Left cardiac atrium (tissue), 4 donors: ENCODE results near the gene NOC4L. TPM values are rescaled to one million over a fixed set of nuclear protein-coding genes. Genes with fewer than 3 reads are reported as not detected.
A peak's percentile ranks its signal among the peaks of the same experiment; 100 is the strongest.
"Not testable (repeated sequence)": the region's sequence is repeated elsewhere in the genome, so short reads cannot be mapped to it uniquely, and the experiment has no call there.

ENCODE experiments used
- ATAC-seq, 2 donors: fragments of 200-7000 bp; cut with Tn5 transposase; one replicate each; pipeline ENCODE4 v1.9.1; 2020; ENCODE audit warnings: mild to moderate bottlenecking in 2 of 2, moderate library complexity in 2 of 2
- DNase-seq: peaks from one replicate; pipeline ENCODE4 v3.0.0-alpha.2; 2020
- intact Hi-C, 2 donors: fragments of 100-400 bp; cut with DNase I; formaldehyde crosslinking; loops; one replicate each; pipeline versions ENCODE4 v1.14.1 to v1.15.1; 2022 to 2023
- total RNA-seq, 2 donors: library from RNA; stranded (reverse); fragmentation: NEBNext Ultra II Directional; extraction: Animal tissue kit (Norgen Biotek cat#: 25700); gene quantifications; one replicate each; pipeline ENCODE4 v1.2.1, GENCODE V29; 2021
- donor health status: DM: no; HTN: yes; CAD: no.
- donor health status: DM: no; HTN: yes; CAD: no; lungs with severe emphysema.
- donor health status: DM: yes; HTN: yes; CAD: no.
- donor health status: Dilated cardiomyopathy.

NOC4L gene
- total RNA-seq, 2 donors from 2014 or later = 8.4 to 10.9 TPM

DNA sequence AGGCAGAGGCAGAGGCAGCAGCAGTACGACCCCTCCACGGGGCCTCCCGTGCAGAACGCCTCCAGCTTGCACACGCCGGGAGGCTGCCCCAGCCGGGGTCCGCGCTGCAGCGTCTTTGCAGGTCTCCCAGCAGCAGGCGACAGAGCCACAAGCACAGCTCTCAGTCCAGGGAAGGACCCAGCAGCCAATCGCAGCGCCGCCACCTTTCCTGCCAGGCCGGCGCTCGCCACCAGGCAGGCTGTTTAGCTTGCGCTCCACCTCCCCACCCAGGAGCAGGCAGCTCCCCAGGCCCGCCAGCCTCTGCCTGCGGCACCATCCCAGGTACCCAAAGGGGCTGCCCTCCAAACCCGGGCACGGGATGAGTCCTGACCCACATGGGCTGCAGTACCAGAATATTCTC lies 25.4 kb upstream of the NOC4L start:
- DNase-seq (no peak), ATAC-seq (no peak)
- intact Hi-C loops = no loop called here

DNA sequence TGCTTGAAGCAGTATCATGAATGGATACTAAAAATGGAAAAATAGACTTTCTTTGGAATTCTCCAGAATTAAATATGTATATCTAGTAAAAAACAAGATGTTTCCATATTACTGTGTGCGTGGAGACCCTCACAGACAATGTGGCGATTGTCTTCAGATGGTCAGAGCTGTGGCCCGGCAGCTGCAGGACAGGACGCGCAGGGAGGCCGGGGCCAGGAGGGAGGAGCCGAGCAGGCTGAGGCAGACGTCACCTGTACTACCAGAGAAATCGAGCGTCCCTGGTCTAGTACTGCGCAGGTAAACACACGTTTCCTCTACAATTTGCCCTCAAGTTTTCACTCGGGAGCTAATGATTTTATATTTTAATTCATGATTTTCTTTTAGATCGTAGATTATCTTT lies 23.0 kb upstream of the NOC4L start:
- intact Hi-C loops = no loop called here
- DNase-seq (no peak), ATAC-seq (no peak)

DNA sequence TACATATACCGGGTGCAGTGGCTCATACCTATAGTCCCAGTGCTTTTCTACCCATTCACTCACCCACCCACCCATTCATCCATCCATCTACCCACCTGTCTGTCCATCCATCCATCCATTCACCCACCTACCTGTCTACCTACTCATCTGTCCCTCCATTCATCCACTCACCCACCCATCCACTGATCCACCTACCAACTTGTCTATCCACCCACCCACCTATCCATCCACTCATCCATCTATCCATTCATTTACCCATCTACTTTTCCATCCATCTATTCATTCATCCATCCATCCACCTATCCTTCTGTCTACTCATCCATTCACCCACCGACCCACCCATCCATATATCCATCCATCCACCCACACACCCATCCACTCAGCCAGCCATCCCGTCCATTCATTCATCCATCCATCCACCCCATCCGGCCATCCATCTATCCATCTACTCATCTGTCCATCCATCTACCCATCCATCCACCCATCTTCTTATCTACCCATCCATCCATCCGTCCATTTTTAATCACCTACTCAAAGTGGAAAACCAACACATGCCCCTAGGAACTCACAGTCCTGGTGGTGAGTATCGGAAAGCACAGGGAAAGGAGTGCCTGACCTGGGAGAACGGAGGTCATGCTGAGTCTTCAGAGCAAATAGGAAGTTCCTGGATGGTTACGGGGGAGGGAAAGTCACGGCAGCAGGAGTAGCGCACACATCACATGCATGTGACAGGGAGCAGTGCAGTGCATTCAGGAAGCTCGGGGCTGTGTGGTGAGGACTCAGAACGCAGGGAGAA lies 20.1 kb upstream of the NOC4L start:
- DNase-seq (no peak), ATAC-seq (no peak)
- intact Hi-C loops = no loop called here

DNA sequence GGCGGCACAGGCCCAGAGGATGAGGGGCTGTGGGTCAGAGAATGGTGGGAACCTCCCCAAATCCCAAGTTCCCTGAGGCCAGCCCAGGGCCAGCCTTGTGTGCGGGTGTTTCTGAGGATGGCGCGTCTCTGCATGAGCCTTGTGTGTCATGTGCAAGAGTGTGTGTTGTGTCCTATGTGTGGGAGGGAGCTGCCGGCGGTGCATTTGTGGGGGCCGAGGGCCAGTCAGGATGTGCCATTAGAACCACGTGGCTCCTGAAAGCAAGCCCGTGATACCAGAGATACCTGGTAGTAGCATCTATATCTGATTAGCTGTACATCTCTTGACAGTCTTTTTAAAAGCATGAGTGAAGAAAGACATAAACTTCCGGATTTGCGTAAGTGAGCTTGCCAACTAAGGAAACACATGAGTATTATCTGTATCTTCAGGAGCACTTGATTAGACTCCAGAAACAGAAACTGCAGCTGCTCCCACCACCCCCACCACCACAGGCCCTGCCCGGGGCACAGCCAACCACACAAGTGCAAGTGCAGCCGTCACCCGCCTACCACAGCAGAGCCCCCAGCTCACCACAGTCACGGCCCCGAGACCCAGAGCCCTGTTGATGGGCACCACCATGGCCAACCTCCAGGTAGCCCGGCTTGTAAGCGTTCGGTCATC lies 19.4 kb upstream of the NOC4L start:
- no peak for DNase-seq
- ATAC-seq = peak in 1 of 2 donors; percentile 29
- intact Hi-C loops = no loop called here

DNA sequence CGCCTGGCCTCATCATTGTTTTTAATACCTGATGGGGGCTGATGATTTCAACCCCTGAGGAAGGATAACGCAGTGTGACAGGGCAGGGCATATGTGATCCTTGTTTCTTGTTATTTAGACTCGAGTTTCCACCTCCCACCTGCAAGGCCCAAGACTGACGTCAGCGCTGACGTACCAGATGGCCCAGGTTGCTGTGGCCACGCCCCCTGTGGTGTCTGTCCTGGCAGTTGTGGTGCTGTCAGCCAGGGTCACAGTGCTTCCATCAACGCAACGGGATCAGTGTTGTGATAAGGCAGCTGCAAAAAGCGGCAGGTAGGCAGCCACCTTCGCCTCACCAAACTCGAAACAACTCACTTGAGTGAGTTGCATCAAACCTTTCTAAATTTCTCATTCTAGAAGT lies 18.5 kb upstream of the NOC4L start:
- ATAC-seq = no peak
- no peak for DNase-seq
- intact Hi-C loops = no loop called here

DNA sequence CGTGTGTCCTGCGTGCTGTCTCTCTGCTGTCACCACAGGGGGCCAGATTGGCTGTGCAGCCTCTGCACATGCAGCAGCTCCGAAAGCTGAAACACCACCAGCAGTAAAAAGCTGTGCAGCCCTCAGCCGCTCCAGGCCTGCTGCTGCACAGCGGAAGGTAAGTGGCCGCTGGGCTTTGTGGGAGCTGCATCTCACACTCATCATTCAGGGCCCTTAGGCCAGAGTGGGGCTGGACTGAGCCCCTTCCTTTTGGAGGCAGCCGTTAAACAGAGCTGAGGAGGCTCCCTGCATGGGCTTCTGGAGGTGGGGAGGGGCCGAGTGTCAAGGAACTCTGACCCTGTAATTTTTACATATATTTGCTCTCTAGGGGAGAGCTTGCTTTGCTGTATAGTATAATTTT lies 17.2 kb upstream of the NOC4L start:
- no peak for ATAC-seq
- intact Hi-C loops = no loop called here
- DNase-seq = no peak

DNA sequence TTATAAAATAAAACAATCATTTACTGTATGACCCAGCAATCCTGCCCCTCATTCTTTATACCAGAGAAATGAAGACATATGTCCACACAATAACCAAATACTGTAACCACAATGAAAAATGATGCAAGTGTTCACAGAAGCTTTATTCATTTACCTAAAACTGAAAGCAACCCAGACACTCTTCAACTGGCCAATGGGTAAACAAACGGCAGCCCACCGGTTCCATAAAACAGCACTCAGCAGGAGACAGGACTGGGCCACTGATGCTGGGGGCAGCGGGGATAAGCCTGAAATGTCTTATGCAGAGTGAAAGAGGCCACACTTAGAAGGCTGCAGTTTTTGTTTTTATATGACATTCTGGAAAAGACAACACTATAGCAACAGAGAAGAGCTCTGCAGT lies 15.2 kb upstream of the NOC4L start:
- intact Hi-C loops = no loop called here
- ATAC-seq (no peak), DNase-seq (no peak)

DNA sequence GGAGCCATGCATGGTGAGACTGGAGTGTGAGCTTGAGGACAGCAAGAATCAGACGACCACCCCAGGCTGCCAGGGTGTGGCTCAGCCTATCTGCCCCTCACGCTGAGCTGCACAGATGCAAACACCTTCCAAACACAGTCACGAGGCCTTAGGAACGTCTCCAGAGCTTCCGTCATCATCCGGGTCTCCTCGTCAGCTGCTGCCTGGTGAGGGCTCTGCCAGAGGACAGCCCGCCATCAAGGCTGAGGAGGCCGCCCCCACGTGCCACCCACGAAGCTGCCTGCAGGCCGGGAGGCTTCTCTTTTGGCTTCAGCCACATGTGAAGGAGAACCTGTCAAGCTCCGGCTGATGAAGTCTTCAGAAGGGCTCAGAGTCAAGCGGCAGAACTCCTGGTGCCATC lies 13.6 kb upstream of the NOC4L start:
- intact Hi-C loops = no loop called here
- no peak for ATAC-seq
- no peak for DNase-seq

DNA sequence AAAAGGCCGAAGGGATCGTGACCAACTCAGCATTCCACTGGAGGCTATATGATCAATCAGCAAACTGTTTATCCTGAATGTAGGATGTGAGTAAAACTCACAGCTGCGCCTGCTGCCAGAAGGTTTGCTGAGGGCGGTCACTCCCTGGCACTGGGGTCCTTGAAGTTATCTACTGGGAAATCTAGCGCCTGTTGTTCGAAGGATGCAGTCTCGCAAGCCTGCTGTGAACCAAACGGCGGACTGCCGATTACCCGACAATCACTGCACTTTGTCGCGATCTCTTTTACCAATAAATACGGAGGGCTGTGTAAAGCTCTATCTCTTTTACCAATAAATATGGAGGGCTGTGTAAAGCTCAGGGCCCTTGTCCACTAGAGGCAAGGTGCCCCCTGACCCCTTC lies 13.0 kb upstream of the NOC4L start:
- intact Hi-C loops = no loop called here
- DNase-seq (no peak), ATAC-seq (no peak)

DNA sequence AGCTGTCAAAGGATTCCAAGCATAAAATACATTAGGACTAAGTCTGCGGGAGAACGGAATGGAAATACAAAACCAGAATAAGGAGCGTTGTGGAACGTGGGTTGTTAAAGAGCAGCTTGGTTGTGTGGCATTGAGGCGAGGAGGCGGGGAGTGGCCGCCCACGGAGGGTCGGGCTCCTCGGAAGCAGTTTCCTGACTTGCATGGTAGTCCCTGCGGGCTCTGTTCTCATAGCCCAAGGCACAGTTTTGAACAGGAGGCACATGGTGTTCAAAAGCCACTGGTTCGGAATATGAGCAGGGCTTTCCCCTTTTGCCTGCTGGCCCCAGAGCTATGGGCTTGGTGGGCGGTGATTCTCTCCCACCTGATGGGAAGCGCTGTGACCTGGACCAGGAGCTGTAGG lies 12.3 kb upstream of the NOC4L start:
- intact Hi-C loops = no loop called here
- DNase-seq (no peak), ATAC-seq (no peak)

DNA sequence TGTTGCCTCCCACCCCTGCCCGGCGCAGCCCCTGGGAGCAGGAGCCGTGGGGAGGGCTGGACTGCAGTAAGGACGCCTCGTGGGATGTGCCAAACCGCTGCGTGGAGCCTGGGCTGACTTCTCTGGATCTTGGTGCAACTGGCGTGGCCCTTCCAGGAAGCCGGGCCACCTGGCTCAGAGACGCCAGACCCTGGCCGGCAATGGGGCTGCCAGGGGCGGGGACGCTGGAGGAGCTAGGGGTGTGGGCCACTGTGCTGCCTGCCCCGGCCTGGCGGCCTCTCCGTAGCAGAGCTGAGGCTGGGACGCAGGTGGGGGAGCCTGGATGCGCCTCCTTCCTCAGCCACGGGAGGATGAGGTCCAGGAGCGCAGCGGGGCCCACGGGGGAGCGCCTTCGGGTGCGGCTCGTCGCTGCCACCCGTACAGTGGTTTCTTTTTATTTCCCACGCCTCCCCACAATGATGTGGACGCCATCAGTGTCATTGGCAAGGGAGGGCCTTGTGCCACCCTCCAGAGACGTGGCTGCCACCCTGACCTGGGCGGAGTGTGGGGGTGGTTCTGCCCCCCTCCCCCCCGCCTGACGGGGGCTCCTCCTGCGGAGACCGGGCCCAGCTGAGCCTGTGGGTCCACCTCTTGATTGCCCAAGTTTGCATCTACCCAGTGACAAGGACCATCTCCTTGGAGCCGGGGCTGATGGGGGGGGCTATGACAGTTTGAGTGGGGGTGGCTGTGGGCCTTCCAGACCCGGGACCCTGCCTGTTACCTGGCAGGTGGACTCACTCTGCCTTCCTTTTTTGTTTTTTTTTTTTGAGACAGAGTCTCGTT lies 11.4 kb upstream of the NOC4L start:
- intact Hi-C loops = no loop called here
- no peak for DNase-seq

DNA sequence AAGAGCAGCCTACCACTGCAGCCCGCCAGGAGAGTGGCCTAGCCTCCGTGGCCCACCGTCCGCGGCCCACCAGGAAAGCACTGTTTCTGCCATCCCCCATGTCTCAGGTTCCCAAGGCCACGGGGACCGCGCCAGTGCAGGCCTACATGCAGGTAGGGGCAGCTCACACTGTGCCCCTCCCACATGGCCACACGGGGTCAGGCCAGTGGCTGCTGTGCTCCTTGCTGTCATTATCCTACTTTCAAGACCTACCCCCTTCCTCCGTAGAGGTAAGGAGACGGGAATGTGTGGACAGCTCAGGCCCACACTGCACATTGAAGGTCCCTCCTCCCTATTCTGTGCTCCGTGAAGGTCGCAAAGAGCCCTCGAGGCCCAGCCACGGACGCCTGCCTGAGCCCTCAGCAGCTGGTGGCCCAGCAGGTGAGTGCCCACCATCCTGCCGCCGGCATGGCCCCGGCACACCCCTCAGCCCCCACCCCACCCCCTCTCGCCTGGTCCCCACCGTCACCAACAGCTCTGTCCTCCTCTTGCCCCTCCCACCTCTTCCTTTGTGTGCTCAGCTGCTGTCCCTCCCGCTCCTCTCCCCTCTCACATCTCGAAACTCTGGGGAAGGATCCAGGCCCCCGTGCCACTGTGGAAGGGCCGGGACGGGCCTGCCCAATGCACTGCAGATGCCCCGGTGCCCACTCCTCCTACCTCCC lies 10.2 kb upstream of the NOC4L start:
- DNase-seq (no peak), ATAC-seq (peak in 1 of 2 donors; percentile 7)
- intact Hi-C loops = no loop called here

More for the DNA sequence above, 11.4 kb upstream of the NOC4L start:
- peak; percentile 20 to 30 for ATAC-seq

DNA sequence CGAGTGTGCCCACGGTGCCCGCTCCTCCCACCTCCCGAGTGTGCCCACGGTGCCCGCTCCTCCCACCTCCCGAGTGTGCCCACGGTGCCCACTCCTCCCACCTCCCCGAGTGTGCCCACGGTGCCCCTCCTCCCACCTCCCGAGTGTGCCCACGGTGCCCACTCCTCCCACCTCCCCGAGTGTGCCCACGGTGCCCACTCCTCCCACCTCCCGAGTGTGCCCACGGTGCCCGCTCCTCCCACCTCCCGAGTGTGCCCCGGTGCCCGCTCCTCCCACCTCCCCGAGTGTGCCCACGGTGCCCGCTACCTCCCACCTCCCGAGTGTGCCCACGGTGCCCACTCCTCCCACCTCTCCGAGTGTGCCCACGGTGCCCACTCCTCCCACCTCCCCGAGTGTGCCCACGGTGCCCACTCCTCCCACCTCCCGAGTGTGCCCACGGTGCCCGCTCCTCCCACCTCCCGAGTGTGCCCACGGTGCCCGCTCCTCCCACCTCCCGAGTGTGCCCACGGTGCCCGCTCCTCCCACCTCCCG lies 9.5 kb upstream of the NOC4L start:
- DNase-seq, ATAC-seq, intact Hi-C loops: not testable (repeated sequence)

DNA sequence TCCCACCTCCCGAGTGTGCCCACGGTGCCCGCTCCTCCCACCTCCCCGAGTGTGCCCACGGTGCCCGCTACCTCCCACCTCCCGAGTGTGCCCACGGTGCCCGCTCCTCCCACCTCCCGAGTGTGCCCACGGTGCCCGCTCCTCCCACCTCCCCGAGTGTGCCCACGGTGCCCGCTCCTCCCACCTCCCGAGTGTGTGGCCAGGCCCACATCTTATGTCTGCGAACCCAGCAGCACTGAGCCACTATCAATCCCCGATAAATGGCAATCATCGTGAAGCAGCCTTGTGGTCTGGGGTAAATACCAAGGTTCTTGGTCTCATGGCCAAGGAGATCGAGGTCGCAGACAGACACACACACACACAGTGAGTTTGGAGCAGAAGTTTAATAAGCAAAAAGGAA lies 8.0 kb upstream of the NOC4L start:
- intact Hi-C loops, DNase-seq, ATAC-seq: not testable (repeated sequence)

DNA sequence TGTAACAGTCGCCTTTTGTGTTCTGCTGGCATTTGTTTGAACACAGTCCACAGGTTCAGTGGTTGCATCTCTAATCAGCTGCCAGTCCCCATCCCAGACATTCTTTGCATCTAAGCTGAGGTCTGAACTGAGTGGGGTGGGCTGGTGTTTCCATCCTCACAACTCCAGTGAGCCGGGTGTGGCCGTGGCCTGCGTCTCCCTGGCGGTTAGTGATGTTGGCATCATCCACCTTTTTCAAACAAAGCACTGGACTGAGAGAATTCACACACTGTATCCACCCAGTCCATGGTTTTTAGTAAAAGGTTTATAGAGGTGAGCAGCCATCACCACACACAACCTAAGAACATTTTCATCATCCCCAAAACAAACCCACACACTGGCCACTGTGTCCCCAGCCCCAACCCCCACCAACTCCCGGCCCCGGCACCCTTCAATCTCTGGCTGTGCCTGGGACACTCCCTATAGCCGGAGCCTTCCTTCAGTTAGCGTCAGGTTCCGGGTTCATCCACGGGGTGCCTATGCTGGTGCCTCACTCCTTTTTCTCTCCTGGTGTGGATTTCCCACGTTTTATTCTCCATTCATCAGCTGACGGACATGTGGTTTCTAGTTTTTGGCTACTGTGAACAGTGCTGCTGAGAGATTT lies 6.7 kb upstream of the NOC4L start:
- ATAC-seq = no peak
- no peak for DNase-seq
- intact Hi-C loops = no loop called here

DNA sequence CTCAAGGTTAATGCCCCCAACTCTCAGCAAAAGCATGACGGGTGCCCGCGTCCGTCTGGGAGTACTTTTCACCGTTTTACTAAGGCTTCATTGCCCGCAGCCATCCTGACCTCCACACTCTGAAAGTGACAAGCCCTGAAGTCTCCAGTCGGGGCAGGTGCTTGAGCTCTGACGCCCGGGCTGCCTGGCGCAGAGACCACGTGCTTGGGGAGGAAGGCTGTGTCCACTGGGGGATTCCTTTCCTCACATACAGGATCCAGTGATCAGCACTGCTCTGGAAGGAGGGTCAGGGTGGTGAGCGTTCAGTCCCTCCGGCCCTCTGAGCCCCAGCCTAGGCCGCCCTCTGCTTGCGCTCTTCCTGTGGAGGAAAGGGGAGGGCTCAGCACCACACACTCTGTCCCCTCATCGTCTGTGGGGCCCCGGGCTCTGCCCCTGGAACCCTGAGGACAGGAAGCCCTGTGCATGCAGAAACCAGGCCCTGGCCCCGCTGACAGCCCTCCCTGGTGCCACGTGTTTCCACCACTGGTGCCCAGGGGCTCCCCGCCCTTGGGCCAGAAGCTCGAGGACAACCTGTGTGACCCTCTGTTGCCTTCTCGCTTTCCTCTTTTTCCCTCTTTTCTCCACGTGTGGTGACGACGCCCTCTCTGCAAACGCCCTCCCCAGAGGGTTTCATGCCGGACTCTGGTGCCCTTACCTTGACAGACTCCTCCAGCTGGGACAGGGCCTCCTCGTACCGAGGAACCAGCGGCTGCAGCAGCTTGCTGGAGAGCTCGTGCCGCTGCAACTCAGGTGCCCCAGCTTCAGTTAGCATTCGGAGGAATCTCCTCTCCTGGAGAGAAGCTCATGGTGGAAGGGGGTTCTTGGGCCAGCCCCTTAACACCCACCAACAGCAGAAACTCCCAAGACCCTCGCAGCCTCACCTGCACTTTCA lies 5.1 kb upstream of the NOC4L start:
- DNase-seq (no peak), ATAC-seq (no peak)
- intact Hi-C loops = no loop called here

DNA sequence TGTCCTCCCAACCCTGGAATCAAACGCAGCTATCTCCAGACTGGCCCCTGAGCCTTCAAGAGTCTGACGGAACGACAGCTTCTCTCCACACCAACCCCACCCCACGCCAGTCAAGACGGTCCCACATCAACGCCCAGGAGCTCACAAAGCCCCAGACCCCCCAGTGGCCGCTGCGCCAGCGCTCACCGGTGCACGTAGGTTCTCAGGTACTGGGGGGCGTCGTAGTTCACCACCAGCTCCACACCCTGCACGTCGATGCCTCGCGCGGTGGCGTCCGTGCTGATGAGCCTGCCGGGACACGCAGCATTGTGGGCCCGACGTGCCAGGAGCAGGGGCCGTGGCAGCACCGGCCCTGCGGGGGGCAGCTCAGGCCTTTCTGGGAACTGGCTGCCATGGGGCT lies 4.3 kb upstream of the NOC4L start:
- intact Hi-C loops = no loop called here
- DNase-seq = no peak
- ATAC-seq = no peak

DNA sequence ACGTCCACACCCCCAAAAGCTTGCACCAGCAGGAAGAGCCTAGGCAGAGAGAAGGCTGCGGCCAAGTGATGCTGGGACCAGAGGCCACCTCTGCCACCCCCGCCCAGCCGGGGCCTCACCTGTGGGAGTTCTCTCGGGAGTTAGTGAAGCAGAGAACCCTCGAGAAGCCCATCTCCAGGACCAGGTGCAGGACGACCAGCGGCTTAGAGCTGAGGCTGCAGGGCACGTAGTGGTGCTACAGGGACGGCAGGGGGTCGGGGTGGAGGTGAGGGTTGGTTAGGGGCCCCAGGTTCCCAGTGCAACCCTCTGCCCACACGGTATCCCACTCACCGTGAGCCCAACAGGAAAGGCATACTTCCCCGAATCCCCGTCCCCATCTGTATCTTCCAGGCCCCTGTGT lies 3.8 kb upstream of the NOC4L start:
- intact Hi-C loops = no loop called here
- ATAC-seq (no peak), DNase-seq (no peak)
